Gastroesophageal sphincter (tissue), 4 donors: Measurements from ENCODE around the gene AASDH. TPM values are rescaled to one million over a fixed set of nuclear protein-coding genes. Genes with fewer than 3 reads are reported as not detected.
A peak's percentile ranks its signal among the peaks of the same experiment; 100 is the strongest.

ENCODE experiments used
- ATAC-seq: fragments of 150-250 bp; one replicate; pipeline ENCODE4 v1.9.1; 2016; ENCODE audit warnings: mild to moderate bottlenecking, moderate library complexity
- H3K27ac ChIP-seq, 4 donors: fragments of 200-600 bp; sonication (generic) in 3 of 4; 1 replicate in 3 of 4; 2 replicates in 1 of 4; pipeline ENCODE4 v1.5.1; 2016 to 2019
- H3K27me3 ChIP-seq: fragments of 200-600 bp; sonication (generic); one replicate; pipeline ENCODE4 v1.5.1; 2019
- H3K36me3 ChIP-seq, 2 donors: fragments of 200-600 bp; sonication (generic); one replicate each; pipeline ENCODE4 v1.5.1; 2019; ENCODE audit warnings: control low read depth in 1 of 2
- H3K4me1 ChIP-seq, 3 donors: fragments of 200-600 bp; sonication (generic); 1 replicate in 2 of 3; 2 replicates in 1 of 3; pipeline ENCODE4 v1.5.1; 2016 to 2019; ENCODE audit warnings: control low read depth in 2 of 3
- H3K4me3 ChIP-seq, 2 donors: fragments of 200-600 bp; sonication (generic); one replicate each; pipeline ENCODE4 v1.5.1; 2019; ENCODE audit warnings: mild to moderate bottlenecking in 1 of 2, moderate library complexity in 1 of 2
- H3K9me3 ChIP-seq, 3 donors: fragments of 200-600 bp; sonication (generic); one replicate each; pipeline ENCODE4 v1.5.1; 2017 to 2019; ENCODE audit warnings: control low read depth in 2 of 3
- EP300 ChIP-seq: sonication (generic); formaldehyde crosslinking; IDR thresholded peaks from one replicate; pipeline ENCODE4 v1.6.1; 2017; ENCODE audit warnings: antibody characterized with exemption, mild to moderate bottlenecking
- POLR2A ChIP-seq, 2 donors: fragments of 450-650 bp; IDR thresholded peaks; one replicate each; pipeline ENCODE4 v1.6.1; 2017; ENCODE audit warnings: antibody characterized with exemption in 2 of 2, mild to moderate bottlenecking in 2 of 2, moderate library complexity in 1 of 2
- POLR2AphosphoS5 ChIP-seq: sonication (generic); formaldehyde crosslinking; IDR thresholded peaks from one replicate; pipeline ENCODE4 v1.6.1; 2017; ENCODE audit warnings: antibody characterized with exemption
- WGBS, 2 donors: methylation state at CpG; one replicate each; pipeline ENCODE4 v1.1.5; 2018; ENCODE audit warnings: low coverage in 1 of 2; 5-methylcytosine and 5-hydroxymethylcytosine counted together
- total RNA-seq, 4 donors: library from RNA; depleted of rRNA; stranded (reverse); fragments of >200 nt; gene quantifications; one replicate each; pipeline ENCODE4 v1.1.0, GENCODE V29; 2016
- TF ChIP-seq, protein P1 (sequence below), 4 experiments: fragments of 200-600 bp in 2 of 4; fragments of 450-650 bp in 2 of 4; sonication (generic) in 1 of 4; IDR thresholded peaks; one replicate each; pipeline ENCODE4 v1.5.1; 2017 to 2019; ENCODE audit warnings: antibody characterized with exemption in 4 of 4, mild to moderate bottlenecking in 2 of 4, moderate library complexity in 2 of 4

AASDH gene
- total RNA-seq, 4 donors from 2014 or later = 4.5 to 13.1 (median 9.5) TPM

DNA sequence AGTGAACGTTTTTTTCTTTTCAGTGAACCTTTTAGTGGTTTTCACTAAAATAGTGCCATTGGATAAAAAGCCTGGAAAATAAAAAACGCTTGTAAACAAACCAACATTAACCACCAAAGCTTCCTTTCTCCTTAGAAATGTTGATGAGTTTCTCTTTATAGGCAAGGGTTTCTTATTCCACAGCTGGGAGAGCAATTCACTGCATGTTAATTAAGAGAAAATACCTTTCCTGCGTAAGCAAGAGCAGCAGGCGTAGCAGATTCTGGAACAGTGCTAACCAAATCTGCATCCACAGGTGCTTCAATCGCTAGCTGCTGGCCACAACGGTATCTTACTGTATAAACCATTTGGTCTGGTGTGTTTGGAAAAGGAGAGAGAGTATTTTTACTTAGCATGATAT, 13.3 kb upstream of the AASDH start:
- Histone ChIP-seq H3K9me3 (no peaks in the 10 kb centered on the region), H3K27ac (no peak overlapping the region), H3K4me1 (no peaks in the 10 kb centered on the region), H3K36me3 (peaks cover 0 to 28% of the 10 kb centered on the region in 2 donors), H3K27me3 (no peaks in the 10 kb centered on the region), H3K4me3 (no peak overlapping the region)
- 70 to 74% methylated on average over 5 to 6 of the region's 6 CpGs for WGBS, 2 donors
- TF ChIP-seq POLR2A (IDR thresholded peaks at IDR 0.05) = no peak
- TF ChIP-seq EP300 = no peak
- TF ChIP-seq, protein P1, sequence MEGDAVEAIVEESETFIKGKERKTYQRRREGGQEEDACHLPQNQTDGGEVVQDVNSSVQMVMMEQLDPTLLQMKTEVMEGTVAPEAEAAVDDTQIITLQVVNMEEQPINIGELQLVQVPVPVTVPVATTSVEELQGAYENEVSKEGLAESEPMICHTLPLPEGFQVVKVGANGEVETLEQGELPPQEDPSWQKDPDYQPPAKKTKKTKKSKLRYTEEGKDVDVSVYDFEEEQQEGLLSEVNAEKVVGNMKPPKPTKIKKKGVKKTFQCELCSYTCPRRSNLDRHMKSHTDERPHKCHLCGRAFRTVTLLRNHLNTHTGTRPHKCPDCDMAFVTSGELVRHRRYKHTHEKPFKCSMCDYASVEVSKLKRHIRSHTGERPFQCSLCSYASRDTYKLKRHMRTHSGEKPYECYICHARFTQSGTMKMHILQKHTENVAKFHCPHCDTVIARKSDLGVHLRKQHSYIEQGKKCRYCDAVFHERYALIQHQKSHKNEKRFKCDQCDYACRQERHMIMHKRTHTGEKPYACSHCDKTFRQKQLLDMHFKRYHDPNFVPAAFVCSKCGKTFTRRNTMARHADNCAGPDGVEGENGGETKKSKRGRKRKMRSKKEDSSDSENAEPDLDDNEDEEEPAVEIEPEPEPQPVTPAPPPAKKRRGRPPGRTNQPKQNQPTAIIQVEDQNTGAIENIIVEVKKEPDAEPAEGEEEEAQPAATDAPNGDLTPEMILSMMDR (IDR thresholded peaks at IDR 0.05) = no peak
- TF ChIP-seq POLR2AphosphoS5 = no peak
- ATAC-seq = no peak

DNA sequence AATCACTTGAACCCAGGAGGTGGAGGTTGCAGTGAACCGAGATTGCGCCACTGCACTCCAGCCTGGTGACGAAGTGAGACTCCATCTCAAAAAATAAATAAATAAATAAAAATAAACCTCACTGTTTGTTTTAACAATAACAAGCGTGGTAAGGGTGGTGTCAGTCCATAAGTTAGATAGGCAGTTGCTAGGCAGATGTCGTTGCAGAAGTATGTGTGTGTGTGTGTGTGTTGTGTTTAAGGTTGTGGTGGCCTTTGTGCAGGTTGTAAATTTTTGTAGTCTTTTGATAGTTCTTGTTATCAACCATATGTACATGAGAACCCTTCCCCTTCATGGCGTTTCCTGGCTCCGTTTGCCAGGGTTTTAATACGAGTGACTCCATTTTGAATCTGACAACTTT, 4.0 kb upstream of the AASDH start:
- H3K4me1 ChIP-seq = peaks cover 6 to 20% (median 6%) of the 10 kb centered on the region in 3 donors
- no peak overlapping the region for H3K4me3 ChIP-seq
- no peaks in the 10 kb centered on the region for H3K9me3 ChIP-seq
- no peak overlapping the region for H3K27ac ChIP-seq
- ATAC-seq = no peak
- H3K27me3 ChIP-seq = no peaks in the 10 kb centered on the region
- no peak for TF ChIP-seq POLR2A (IDR thresholded peaks at IDR 0.05)
- no peak for TF ChIP-seq EP300
- no peak for TF ChIP-seq POLR2AphosphoS5
- TF ChIP-seq, protein P1 (IDR thresholded peaks at IDR 0.05) = no peak
- WGBS, 2 donors = 91 to 93% methylated on average over 7 to 8 of the region's 8 CpGs
- peaks cover 0 to 7% of the 10 kb centered on the region in 2 donors for H3K36me3 ChIP-seq

DNA sequence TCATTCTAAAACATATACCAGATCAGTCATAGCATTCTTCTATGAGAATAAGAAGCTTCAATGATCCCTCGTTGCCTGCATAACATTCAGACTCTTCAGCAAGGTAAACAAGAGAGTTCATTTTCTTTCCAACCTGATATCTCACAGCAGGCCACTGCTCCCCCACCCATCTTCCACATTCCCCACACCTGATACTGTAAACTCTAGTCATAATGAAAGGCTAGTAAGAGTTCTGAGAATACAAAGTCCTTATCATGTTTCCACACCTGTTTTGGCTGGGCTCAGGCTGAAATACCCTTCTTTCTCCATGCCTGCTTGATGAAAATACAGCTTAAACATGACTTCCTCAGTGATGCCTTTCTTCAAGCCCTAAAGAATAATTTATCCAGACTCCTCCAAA, 2.3 kb upstream of the AASDH start:
- TF ChIP-seq EP300 = no peak
- TF ChIP-seq POLR2A (IDR thresholded peaks at IDR 0.05) = no peak
- no peak for TF ChIP-seq POLR2AphosphoS5
- TF ChIP-seq, protein P1 (IDR thresholded peaks at IDR 0.05) = no peak
- H3K27ac ChIP-seq = no peak overlapping the region
- no peak for ATAC-seq

DNA sequence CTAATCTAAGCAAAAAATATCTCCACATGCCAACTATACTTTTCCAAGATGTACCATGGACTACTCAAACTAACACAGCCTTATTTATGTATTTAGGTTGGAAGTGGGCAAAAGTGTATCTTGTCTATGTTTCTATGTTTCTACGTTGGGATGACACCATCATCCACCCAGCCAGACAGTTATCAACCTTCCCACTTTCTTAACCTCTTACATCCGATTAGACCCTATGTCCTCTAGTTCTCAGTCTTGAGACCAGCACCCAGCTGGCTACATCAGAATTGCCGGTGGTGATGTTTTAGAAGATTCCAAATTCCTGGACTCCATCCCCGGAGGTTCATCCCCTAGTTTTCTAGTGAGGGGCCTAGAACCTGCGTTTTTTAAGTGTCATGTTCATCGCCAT, 1.0 kb upstream of the AASDH start:
- Histone ChIP-seq H3K4me3 (peak overlapping the region; percentile 73 to 97), H3K9me3 (no peaks in the 10 kb centered on the region), H3K36me3 (no peaks in the 10 kb centered on the region), H3K27ac (peak overlapping the region; percentile 95 to 99 (median 96)), H3K4me1 (peaks cover 6 to 31% (median 6%) of the 10 kb centered on the region in 3 donors), H3K27me3 (no peaks in the 10 kb centered on the region)
- no peak for ATAC-seq
- TF ChIP-seq EP300 (no peak), POLR2A (IDR thresholded peaks at IDR 0.05) (no peak), POLR2AphosphoS5 (no peak)
- TF ChIP-seq, protein P1 (IDR thresholded peaks at IDR 0.05) = no peak
- 20 to 21% methylated on average over 6 of the region's 6 CpGs for WGBS, 2 donors

More for the DNA sequence above, 2.3 kb upstream of the AASDH start:
- Histone ChIP-seq H3K36me3 (no peaks in the 10 kb centered on the region), H3K4me3 (no peak overlapping the region), H3K4me1 (peaks cover 6 to 31% (median 6%) of the 10 kb centered on the region in 3 donors), H3K9me3 (no peaks in the 10 kb centered on the region), H3K27me3 (no peaks in the 10 kb centered on the region)
- WGBS, 2 donors = 27 to 33% methylated on average over 1 of the region's 1 CpG

DNA sequence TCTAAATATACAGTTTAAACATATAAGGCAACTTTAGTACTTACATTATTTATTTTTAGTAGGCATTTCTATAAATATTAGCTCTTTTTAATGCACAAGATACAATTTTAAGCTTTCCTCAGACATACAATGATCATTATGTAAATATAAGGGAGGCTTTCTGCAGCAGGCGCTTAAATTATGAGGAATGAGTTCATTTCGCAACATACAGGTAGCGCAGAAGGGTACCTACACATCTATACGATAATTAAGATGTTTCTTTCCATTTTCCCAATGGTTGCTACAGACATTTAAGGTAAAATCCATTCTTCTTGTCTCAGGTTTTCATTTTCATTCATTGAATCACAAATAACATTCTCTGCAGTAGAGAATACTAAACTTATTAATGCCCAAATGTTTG, 1.2 kb downstream of the AASDH start:
- no peak for ATAC-seq
- TF ChIP-seq POLR2AphosphoS5 = no peak
- TF ChIP-seq POLR2A (IDR thresholded peaks at IDR 0.05) = no peak
- no peak for TF ChIP-seq EP300
- TF ChIP-seq, protein P1 (IDR thresholded peaks at IDR 0.05) = no peak
- no peaks in the 10 kb centered on the region for H3K27me3 ChIP-seq
- 88 to 90% methylated on average over 4 of the region's 4 CpGs for WGBS, 2 donors
- peak overlapping the region in 2 of 4 donors; percentile 95 to 96 for H3K27ac ChIP-seq
- peaks cover 6 to 31% (median 6%) of the 10 kb centered on the region in 3 donors for H3K4me1 ChIP-seq
- peaks cover 0 to 5% of the 10 kb centered on the region in 2 donors for H3K36me3 ChIP-seq
- H3K9me3 ChIP-seq = no peaks in the 10 kb centered on the region
- H3K4me3 ChIP-seq = peak overlapping the region; percentile 73 to 97
